ENCODE measurements around the gene CRYZ. TPM values are rescaled to one million over a fixed set of nuclear protein-coding genes. Genes with fewer than 3 reads are reported as not detected.

The CRYZ gene
- total RNA-seq, 1 experiment from 2014 or later: 57.7 TPM

DNA sequence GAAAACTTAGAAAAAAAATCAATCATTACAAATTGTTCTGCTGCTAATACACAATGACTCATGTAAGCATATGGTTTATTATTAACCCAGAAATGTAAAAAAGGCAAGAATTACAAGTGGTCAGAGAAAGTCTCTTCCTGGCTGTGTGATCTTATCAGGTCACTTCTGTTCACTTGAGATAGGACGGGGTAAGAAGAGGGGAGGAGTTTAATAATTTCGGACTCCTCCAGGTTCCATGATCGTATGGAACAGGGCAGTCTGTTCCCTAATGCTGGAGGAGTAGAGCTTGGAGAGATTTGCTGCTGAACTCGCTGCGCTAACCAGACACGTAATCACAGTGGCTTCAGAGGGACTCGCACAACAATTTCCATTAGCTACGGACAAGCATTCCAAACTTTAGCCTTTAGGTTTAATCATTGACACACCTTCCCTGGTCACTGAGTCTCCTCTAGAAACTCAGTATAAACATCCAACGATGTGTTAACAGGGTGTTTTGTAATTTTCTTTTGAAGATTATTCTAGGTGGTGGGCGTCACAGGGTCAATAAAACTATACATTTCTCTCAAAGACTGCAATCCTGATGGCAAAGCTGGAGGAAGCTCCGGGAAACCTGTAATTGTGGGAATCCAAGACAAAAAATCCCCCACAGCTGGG, 1.3 kb downstream of the CRYZ start:
- Histone ChIP-seq H3K27ac (ENCODE audit: low read length) (peak overlapping the region; percentile 56), H3K9ac (ENCODE audit: low read length) (peak overlapping the region; percentile 38), H3K9me2 (replicated peaks; ENCODE audit: low read length) (no peaks in the 10 kb centered on the region), H3K79me2 (ENCODE audit: low read length) (peaks cover 64% of the 10 kb centered on the region), H3K27me3 (ENCODE audit: low read length) (no peaks in the 10 kb centered on the region), H4K20me1 (ENCODE audit: low read length) (no peaks in the 10 kb centered on the region), H3F3A (ENCODE audit: low read length, unreplicated experiment) (peaks cover 10% of the 10 kb centered on the region), H3K4me1 (ENCODE audit: insufficient read depth, low read length) (peaks cover 34% of the 10 kb centered on the region), H3K9me3 (ENCODE audit: low read length) (no peaks in the 10 kb centered on the region), H3K4me3 (ENCODE audit: low read length) (peak overlapping the region; percentile 81), H3K4me2 (ENCODE audit: low read length) (peak overlapping the region; percentile 90), H2AFZ (ENCODE audit: low read length) (peak overlapping the region; percentile 67), H3K36me3 (ENCODE audit: low read depth, low read length) (peaks cover under 1% of the 10 kb centered on the region)
- ATAC-seq (peak; percentile 7), DNase-seq (peak; percentile 57)
- intact Hi-C loops (cut with micrococcal nuclease): loop anchor here (2.0 kb wide), 2 partner anchors 79 to 535 kb away; no protein-coding TSS in a partner anchor
- POLR2A ChIA-PET (ENCODE audit: unreplicated experiment): no interaction called here
- no peak for TF ChIP-seq EZH2 (IDR thresholded peaks at IDR 0.05; ENCODE audit: low read length, unreplicated experiment)
- TF ChIP-seq, protein P1, sequence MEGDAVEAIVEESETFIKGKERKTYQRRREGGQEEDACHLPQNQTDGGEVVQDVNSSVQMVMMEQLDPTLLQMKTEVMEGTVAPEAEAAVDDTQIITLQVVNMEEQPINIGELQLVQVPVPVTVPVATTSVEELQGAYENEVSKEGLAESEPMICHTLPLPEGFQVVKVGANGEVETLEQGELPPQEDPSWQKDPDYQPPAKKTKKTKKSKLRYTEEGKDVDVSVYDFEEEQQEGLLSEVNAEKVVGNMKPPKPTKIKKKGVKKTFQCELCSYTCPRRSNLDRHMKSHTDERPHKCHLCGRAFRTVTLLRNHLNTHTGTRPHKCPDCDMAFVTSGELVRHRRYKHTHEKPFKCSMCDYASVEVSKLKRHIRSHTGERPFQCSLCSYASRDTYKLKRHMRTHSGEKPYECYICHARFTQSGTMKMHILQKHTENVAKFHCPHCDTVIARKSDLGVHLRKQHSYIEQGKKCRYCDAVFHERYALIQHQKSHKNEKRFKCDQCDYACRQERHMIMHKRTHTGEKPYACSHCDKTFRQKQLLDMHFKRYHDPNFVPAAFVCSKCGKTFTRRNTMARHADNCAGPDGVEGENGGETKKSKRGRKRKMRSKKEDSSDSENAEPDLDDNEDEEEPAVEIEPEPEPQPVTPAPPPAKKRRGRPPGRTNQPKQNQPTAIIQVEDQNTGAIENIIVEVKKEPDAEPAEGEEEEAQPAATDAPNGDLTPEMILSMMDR (conservative IDR thresholded peaks at IDR 0.05; ENCODE audit: low read depth, low read length): no peak
- TF ChIP-seq EZH2phosphoT487 (IDR thresholded peaks at IDR 0.05; ENCODE audit: borderline replicate concordance, low read length): no peak
- CTCF ChIA-PET: no interaction called here
- BruUV-seq (replicated peaks): TSS peak; percentile 31

DNA sequence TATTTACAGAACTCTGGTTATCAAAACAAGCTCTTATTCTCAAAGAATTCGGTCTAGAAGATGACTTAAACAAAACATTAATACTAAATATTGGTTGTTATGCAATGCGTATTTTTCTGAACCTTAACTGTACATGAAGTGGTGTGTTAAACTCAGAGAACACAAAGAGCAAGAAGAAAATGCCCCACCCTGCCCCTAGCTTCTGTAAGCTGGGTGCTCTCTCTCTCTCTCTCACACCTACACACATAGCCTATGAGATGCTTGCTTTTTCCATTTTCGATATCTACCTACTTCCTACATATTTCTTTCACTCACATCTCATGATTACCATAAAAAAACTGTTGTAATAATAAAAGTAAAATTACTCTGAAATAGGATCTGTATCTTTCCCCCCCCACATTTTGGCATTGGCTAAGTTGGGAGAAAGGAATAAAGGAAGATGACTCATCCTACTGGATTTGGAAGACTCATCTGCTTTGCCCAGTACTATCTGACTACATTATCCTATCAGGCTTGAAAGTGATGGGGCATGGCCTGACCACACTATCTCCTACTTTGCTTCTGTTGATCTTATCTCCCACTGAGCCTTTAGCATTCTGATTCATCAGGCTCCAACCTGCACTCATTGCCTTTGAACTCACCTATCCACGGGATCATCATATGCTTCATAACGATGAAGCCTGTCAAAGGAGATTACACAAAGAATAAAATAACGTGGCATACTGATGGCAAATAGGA, 2.9 kb downstream of the CRYZ start:
- no peaks in the 10 kb centered on the region for H4K20me1 ChIP-seq (ENCODE audit: low read length)
- POLR2A ChIA-PET (ENCODE audit: unreplicated experiment): no interaction called here
- TF ChIP-seq EZH2phosphoT487 (IDR thresholded peaks at IDR 0.05; ENCODE audit: borderline replicate concordance, low read length) (no peak), EZH2 (IDR thresholded peaks at IDR 0.05; ENCODE audit: low read length, unreplicated experiment) (no peak)
- TF ChIP-seq, protein P1 (conservative IDR thresholded peaks at IDR 0.05; ENCODE audit: low read depth, low read length): no peak
- no TSS peak for BruUV-seq (replicated peaks)
- ATAC-seq (peak; percentile 27), DNase-seq (peak; percentile 75)
- H3K4me3 ChIP-seq (ENCODE audit: low read length): peak overlapping the region; percentile 81; the same call in 1 of the 2 replicates
- H3K79me2 ChIP-seq (ENCODE audit: low read length): peaks cover 51% of the 10 kb centered on the region
- intact Hi-C loops (cut with micrococcal nuclease): no loop called here
- CTCF ChIA-PET: no interaction called here
- peak overlapping the region; percentile 56 for H3K27ac ChIP-seq (ENCODE audit: low read length)
- H3F3A ChIP-seq (ENCODE audit: low read length, unreplicated experiment): peaks cover 10% of the 10 kb centered on the region
- no peaks in the 10 kb centered on the region; the same call in 1 of the 2 replicates for H3K36me3 ChIP-seq (ENCODE audit: low read depth, low read length)
- peaks cover 31% of the 10 kb centered on the region for H3K4me1 ChIP-seq (ENCODE audit: insufficient read depth, low read length)
- H3K4me2 ChIP-seq (ENCODE audit: low read length): peak overlapping the region; percentile 90
- H3K9ac ChIP-seq (ENCODE audit: low read length): no peak overlapping the region
- H3K27me3 ChIP-seq (ENCODE audit: low read length): no peaks in the 10 kb centered on the region
- H3K9me2 ChIP-seq (replicated peaks; ENCODE audit: low read length): no peaks in the 10 kb centered on the region
- H2AFZ ChIP-seq (ENCODE audit: low read length): peak overlapping the region; percentile 44; the same call in 1 of the 2 replicates
- no peaks in the 10 kb centered on the region for H3K9me3 ChIP-seq (ENCODE audit: low read length)

DNA sequence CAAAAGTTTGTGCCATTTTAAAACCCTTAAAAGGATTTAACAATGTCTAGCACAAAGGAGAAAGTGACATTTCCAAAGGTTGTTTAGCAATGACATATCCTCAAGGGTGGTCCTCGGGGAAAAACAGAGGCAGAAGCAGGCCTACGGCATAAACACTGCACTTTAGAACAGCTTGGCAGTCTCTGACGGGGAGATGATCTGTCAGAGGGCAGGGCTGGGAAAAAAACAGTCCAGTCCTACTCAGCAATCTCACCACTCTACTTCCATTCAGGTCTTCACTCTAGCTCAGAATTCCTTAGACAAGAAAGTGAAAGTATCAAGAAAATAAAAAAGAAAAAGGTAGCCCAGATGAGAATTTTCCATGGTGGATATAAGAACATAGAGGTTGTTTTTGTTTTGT, 4.1 kb downstream of the CRYZ start:
- H3K9ac ChIP-seq (ENCODE audit: low read length): no peak overlapping the region
- no peaks in the 10 kb centered on the region; the same call in none of the 2 replicates for H3K36me3 ChIP-seq (ENCODE audit: low read depth, low read length)
- H4K20me1 ChIP-seq (ENCODE audit: low read length): no peaks in the 10 kb centered on the region
- peaks cover 39% of the 10 kb centered on the region for H3K79me2 ChIP-seq (ENCODE audit: low read length)
- H2AFZ ChIP-seq (ENCODE audit: low read length): no peak overlapping the region
- CTCF ChIA-PET: no interaction called here
- H3K4me1 ChIP-seq (ENCODE audit: insufficient read depth, low read length): peaks cover 22% of the 10 kb centered on the region
- no peaks in the 10 kb centered on the region for H3K9me2 ChIP-seq (replicated peaks; ENCODE audit: low read length)
- no TSS peak for BruUV-seq (replicated peaks)
- H3K4me3 ChIP-seq (ENCODE audit: low read length): no peak overlapping the region
- no peaks in the 10 kb centered on the region for H3K9me3 ChIP-seq (ENCODE audit: low read length)
- no peaks in the 10 kb centered on the region for H3K27me3 ChIP-seq (ENCODE audit: low read length)
- no peak for DNase-seq
- no peak overlapping the region for H3K27ac ChIP-seq (ENCODE audit: low read length)
- POLR2A ChIA-PET (ENCODE audit: unreplicated experiment): no interaction called here
- no peak overlapping the region for H3K4me2 ChIP-seq (ENCODE audit: low read length)
- TF ChIP-seq EZH2 (IDR thresholded peaks at IDR 0.05; ENCODE audit: low read length, unreplicated experiment): no peak
- TF ChIP-seq EZH2phosphoT487 (IDR thresholded peaks at IDR 0.05; ENCODE audit: borderline replicate concordance, low read length): no peak
- TF ChIP-seq, protein P1 (conservative IDR thresholded peaks at IDR 0.05; ENCODE audit: low read depth, low read length): no peak
- H3F3A ChIP-seq (ENCODE audit: low read length, unreplicated experiment): peaks cover 10% of the 10 kb centered on the region
- ATAC-seq: no peak
- intact Hi-C loops (cut with micrococcal nuclease): no loop called here
